Stimulated activated naive CD8-positive, alpha-beta T cell treated with anti-CD3 and anti-CD28 coated beads, Interleukin-15, Interleukin-2, amounts not matched to agents 100 U/mL and 50 U/mL, for 24 hours (primary cell): Measurements from ENCODE around the gene EVC.
"Not testable (repeated sequence)": the region's sequence is repeated elsewhere in the genome, so short reads cannot be mapped to it uniquely, and the experiment has no call there.

Source experiments
- ATAC-seq: fragments of 150-1000 bp; cut with Tn5 transposase; one replicate; pipeline ENCODE4 v1.10.0; 2021
- DNase-seq: peaks from one replicate; pipeline ENCODE4 v3.0.0; 2021

Gene EVC

DNA sequence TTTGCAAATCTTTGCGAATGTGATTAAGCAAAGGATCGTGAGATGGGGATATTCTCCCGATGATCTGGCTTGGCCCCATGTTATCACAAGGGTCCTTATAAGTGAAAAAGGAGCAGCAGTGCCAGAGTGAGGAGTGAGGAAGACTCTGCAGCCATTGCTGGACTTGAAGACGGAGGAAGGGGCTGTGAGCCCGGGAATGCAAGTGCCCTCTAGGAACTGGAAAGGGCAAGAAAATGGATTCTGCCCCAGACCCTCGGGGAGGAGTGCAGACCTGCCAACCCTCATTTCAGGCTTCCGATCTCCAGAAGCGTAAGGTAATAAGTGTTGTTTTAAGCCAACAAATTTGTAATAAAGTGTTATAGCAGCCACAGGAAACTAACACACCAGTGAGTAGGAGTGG is 76.3 kb downstream of the EVC start:
- no peak for ATAC-seq

GRCh38 chr4:5788144-5788543 is 77.1 kb downstream of the EVC start:
- ATAC-seq: no peak
- no peak for DNase-seq

More for the DNA sequence above, 76.3 kb downstream of the EVC start:
- DNase-seq: no peak

DNA sequence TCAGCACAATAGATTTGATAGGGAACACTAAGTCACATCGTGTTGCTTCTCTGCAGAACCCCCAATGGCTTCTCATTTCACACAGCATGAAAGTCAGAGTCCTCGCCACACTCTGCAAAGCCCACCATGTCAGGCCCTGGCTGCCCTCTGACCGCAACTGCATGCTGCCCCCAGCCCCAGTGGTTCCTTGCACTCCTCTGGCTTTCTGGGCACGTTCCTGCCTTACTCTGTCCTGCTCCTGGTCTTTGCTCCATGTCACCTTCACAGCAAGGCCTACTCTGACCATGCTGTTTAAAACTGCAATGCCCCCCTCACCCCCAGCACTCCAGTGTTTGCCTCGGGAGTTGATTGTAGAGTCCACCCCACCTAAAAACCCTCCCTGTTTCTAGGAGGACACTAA is 78.1 kb downstream of the EVC start:
- no peak for ATAC-seq
- DNase-seq: no peak

- no peak for ATAC-seq
Observed at GRCh38 chr4:5790546-5790857, 79.5 kb downstream of the EVC start.

GRCh38 chr4:5791654-5792053 is 80.7 kb downstream of the EVC start:
- no peak for ATAC-seq
- no peak for DNase-seq

More at GRCh38 chr4:5790546-5790857, 79.5 kb downstream of the EVC start:
- no peak for DNase-seq

DNA sequence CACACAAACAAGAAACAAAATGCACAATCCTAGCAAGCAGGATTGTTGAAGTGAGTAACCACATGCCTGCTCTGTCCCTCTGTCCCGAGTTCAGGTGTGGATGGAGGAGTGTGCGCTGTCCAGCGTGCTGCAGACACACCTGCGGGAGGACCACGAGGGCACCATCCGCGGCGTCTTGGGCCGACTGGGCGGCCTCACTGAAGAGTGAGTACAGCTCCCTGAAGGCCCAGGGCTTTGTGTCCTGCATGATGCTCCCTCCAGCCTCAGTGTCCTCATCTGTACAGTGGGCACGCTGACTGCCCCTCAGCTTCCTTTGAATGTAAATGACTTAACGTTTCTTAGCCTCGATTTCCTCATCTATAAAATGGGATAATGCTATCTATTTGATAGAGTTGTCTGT is 82.5 kb downstream of the EVC start:
- DNase-seq (no peak), ATAC-seq (no peak)

- DNase-seq (no peak), ATAC-seq (no peak)
Observed at GRCh38 chr4:5795580-5795979, 84.6 kb downstream of the EVC start.

GRCh38 chr4:5796976-5797375 is 86.0 kb downstream of the EVC start:
- ATAC-seq (no peak), DNase-seq (no peak)

DNA sequence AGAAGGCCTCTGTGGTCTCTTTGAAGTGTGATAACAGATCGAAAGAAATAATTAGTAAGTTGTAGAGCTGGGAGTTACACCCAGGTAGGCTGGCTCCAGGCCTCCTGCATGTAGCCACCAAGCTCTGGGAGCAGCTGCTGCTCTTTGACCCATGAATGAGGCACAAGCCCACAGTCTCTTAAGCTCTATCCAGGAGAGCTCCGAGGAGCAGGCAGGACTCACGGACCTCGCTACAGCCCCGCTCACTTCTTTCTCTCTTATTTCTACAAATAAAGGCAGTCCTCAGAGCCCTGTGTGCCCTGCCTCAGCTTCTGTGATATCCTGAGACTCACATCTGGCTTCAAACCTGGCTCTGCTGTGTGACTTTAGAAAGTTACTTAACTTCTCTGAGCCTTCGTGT is 86.9 kb downstream of the EVC start:
- ATAC-seq (no peak), DNase-seq (no peak)

- DNase-seq (no peak), ATAC-seq (no peak)
Observed at GRCh38 chr4:5798462-5798861, 87.5 kb downstream of the EVC start.

GRCh38 chr4:5798946-5799345 is 87.9 kb downstream of the EVC start:
- DNase-seq (no peak), ATAC-seq (no peak)

DNA sequence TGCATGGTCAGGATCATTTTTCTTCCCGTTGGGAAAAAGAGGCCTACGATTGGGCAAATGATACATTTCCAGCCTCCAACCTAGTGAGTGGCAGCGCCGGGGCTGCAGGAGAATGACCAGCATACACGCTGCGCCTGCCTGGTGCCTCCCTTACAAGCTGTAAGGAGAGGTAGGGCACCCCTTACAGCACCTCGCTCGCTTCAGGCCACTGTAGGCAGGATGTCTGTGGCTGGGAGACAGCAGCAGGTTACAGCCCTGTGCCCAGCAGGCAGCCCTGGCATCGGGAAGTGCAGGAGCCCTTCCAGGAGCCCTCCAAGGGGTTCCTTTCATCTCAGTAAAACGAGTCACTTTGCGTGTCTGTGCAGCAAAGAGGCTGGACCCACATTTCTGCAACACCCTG is 88.4 kb downstream of the EVC start:
- DNase-seq (no peak), ATAC-seq (no peak)

DNA sequence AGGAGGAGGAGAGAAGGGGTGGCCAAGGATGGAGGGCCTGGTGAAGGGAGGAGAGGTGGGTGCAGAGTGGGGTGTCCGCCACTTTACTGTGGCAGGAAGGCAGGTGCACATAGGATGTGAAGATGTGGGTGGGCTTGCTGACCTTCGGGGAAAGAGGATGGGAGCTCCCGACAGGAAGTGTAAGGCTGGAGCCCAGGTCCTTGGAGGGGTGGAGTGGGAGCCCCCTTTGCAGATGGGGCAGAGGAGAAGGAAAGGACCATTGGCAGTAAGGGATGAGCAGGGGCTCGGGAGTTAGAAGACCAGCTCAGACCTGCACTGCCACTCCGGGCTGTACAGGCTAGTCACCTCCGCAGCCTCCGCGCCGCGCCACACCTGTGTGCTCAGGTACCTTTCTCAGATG is 89.5 kb downstream of the EVC start:
- no peak for DNase-seq
- ATAC-seq: no peak

DNA sequence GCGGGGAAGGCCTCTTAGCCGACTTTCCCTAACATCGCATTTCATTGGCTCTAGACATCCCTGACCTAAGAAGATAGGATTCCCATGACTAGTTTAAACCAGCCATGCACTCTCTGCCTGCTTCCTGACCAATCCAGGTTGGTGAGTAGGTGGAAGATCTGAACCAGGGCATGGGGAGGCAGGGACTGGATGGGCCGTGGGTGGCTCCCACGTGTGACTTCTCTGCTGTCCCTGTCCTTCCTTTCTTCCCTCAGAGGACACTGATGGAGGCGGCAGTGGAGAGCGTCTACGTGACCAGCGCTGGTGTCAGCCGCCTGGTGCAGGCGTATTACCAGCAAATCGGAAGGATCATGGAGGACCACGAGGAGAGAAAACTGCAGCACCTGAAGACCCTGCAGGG is 90.7 kb downstream of the EVC start:
- DNase-seq (no peak), ATAC-seq (no peak)

DNA sequence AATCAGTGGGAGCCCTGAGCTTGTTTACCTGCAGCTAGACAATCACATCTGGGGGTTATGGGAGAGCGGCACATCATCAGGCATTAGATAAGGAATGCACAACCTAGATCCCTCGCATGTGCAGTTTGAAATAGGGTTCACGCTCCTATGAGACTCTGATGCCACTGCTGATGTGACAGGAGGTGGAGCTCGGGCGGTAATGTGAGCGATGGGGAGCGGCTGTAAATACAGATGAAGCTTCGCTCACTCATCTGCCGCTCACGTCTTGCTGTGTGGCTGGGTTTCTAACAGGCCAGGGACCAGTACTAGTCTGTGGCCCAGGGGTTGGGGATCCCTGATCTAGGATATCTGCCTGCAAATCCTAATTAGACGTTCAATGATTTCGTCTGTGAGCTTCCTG is 91.6 kb downstream of the EVC start:
- no peak for ATAC-seq

GRCh38 chr4:5804656-5805055 is 93.7 kb downstream of the EVC start:
- DNase-seq (no peak), ATAC-seq (no peak)

More for the DNA sequence above, 91.6 kb downstream of the EVC start:
- no peak for DNase-seq

DNA sequence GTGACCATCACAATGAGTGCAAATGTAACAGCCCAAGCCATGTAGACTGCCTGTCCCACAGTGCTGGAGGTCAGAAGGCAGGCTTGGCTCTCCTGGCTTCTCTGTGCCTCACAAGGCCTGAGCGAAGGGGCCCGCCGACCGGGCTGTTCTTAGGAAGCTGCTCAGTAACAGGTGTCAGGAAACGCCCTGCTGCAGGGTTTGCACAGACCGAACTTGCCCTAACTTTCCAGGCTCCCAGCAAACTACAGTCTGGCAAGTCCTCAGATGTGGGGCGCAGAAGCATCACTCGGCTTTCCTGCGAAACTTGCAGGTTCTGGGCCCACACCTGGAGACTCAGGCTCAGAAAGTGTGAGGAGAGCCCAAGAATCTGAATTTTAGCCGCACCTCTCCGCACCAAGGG is 94.3 kb downstream of the EVC start:
- ATAC-seq (no peak), DNase-seq (no peak)

GRCh38 chr4:5808081-5808741 is 97.2 kb downstream of the EVC start:
- DNase-seq: no peak
- ATAC-seq: no peak

GRCh38 chr4:5809216-5809776 is 98.3 kb downstream of the EVC start:
- ATAC-seq: no peak

GRCh38 chr4:5810151-5810550 is 99.2 kb downstream of the EVC start:
- DNase-seq: no peak
- ATAC-seq: no peak

More at GRCh38 chr4:5809216-5809776, 98.3 kb downstream of the EVC start:
- no peak for DNase-seq

- DNase-seq (no peak), ATAC-seq (no peak)
Observed at GRCh38 chr4:5810770-5811430, 99.9 kb downstream of the EVC start.

GRCh38 chr4:5812057-5812456 is 101.1 kb downstream of the EVC start:
- not testable (repeated sequence) for DNase-seq

DNA sequence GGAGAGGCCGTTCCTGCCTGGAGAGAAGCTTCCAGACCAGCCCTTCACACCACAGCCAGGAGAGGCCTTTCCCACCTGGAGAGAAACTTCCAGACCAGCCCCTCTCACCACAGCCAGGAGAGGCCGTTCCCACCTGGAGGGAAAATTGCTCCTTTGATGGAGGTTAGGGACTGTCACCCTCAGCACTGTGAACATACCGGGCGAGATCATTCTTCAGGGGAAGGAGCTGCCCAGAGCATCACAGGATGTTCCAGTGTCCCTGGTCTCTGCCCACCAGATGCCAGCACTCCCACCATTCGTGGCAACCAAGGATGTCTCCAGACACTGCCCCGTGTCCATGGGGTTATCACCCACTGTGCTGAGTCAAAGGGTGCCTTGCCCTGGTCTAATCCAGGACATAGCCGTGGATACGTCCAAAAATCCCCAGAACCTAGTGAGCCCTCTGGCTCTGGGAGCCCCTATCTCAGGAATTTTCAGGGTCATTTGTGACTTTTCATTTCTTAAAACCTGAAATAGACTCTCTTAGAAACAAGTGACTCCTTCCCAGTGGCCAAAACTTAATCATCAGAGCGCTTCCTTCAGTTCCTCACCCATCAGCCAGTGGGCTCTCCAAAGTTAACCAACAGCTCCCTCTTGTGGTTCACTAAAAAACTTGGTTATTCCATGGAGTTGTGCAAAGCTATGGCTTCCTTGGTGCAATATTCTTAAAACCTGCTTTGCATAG is 101.7 kb downstream of the EVC start:
- ATAC-seq (no peak), DNase-seq (peak; percentile 6)

More at GRCh38 chr4:5812057-5812456, 101.1 kb downstream of the EVC start:
- ATAC-seq: not testable (repeated sequence)
